NCI-H2107 treated with DMSO at 0.1 percent for 48 hours (cell line): Measurements from ENCODE around the gene SLC25A14.
"Not testable (repeated sequence)": the region's sequence is repeated elsewhere in the genome, so short reads cannot be mapped to it uniquely, and the experiment has no call there.

Source experiments
- DNase-seq: peaks from one replicate; lab custom pipeline; 2025; ENCODE audit not compliant: unreplicated experiment; lab: John Stamatoyannopoulos, UW

The SLC25A14 gene, protein sequence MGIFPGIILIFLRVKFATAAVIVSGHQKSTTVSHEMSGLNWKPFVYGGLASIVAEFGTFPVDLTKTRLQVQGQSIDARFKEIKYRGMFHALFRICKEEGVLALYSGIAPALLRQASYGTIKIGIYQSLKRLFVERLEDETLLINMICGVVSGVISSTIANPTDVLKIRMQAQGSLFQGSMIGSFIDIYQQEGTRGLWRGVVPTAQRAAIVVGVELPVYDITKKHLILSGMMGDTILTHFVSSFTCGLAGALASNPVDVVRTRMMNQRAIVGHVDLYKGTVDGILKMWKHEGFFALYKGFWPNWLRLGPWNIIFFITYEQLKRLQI

DNA sequence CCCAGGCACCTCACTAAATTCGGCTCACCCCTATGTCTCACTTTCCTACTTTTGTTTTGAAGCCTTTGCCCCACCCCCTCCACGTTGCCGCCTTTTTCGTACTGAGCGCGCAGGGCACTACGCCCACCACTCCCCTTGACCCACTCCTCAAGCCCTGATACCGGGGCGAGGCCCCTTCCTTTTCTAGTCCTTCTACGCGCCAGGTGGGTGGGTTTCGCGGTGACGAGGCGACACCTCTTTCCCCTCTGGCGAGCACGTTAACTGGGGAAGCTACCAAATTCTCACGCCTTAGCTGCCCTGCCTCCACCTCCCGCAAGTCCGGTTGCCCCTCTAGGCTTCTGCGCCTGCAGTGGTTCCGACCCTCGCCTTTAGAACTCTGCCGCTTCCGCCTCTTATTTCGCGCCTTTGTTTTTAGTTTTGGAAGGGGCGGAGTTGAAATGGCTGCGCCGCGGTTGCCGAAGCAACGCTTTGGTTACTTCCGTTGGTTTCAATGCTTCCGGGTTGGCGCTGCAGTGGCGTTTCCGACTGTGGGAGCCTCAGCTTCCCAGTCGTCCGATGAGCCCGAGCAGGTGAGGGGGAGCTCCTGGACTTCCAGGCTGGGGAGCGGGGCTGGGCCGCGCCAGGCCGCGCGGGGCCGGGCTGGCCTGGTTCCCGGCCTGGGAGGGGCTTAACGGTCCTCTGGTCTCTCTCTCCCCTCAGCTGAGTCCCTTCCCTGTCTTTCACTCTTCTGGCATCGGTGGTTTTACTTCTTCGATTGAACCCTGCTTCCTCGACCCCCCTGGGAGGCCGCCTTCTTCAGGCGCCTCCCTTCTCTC is at the start of gene SLC25A14:
Gene SLC25A14 (plus strand): TSS at position 512 of the 815 bp plus-strand sequence. CDS start 360 bp downstream, outside the sequence.
- DNase-seq, result peak; percentile 58

DNA sequence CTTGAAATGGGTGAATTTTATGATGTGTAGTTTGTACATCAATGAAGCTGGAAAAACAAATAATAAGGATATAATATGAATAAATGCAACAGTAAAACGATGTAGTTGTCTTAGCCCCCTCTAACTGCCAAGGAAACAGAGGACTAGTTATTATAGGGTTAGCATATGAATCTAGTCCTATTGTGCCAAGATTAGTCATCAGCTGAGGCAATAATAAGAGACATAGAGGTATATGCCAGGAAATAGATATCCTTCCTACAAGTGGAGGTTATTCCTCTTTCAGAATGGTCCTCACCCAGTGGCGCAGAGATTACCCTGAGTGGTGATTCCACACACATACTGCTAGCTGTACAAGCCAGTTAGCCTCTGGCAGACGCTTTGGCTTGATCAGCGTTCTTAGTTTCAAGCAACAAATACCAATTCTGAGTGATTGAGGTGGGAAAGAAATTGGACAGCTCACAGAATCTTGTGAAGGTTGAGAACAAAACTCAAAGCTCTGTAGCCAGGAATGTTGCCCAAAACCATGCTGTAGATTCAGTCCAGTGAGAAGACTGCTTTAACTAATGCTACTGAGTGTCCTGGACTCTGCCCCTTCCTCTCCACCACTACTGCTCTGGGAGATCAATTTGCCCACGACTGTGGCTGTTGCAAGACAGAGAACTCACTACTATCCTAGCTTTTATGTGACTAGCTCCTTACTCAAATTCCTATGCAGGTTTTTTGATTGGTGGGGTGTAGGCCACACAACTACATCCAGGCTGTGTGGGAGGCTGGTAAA is 44.0 kb upstream of the SLC25A14 start:
- DNase-seq, result no peak

DNA sequence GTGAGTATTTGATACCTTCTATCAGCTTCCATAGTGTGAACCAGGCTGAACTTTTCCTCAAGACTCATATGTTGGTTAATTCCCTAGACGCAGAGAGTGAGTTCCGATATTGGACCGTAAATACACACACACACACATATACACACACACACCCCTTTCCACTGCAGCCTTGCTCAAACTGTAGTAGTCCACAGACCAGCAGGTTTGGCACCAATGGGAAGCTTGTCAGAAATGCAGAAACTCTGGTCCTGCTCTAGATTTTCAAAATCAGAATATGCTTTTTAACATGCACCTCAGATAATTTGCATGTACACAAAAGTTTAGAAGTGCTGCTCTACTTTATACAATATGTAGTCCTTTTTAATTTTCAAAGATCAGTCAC is 43.4 kb upstream of the SLC25A14 start:
- DNase-seq, result no peak

DNA sequence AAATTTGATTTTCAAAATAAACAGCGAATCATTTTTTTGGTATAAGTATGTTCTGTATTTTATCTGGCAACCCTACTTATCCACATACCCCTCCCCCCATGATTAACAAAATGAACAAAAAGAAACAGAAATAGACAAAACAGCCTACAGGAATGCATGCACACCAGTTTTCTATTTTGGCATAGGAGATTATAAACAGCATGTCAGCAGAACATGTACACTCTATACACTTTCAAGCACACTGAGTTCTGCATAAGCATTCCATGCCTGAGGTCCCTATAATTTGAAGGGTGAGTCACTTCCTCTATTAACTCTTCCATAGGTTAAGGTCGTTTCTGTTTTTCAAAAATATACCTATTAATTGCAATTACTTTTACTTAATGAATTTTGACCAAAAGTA is 43.0 kb upstream of the SLC25A14 start:
- no peak for DNase-seq

DNA sequence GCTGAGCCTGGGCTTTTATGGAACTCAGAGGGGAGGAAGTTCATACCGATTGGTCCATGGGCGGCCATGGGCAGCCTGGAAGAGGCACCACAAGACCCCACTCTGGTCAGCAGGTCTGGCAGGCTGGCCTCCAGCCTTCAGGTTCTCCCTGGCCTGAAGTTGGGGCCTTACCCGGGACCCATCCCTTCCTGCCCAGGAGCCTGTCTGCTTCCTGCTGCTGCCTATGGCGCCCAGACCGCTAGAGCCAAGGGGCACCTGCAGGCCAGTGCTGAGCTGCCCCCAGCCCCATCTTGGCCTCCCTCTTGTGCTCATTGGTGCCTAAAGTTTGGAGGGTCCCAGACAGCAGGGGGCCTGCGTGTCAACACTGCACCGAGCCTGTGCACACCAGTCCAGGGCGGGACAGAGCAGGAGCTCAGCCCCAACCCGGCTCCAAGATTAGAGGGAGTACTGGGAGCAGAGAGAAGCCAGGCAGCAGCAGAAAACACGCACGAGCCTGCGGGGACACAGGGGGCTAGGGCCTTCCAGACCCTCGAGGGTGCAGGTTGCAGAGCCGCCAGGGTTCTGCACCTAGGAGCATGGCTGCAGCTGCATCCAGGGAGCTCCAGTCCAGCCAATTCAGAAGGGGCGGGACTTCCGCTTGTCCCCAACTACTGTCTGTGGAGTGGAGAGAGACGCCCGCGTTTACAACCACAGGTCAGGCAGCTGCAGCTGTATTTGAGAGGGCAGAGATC is 40.3 kb upstream of the SLC25A14 start:
- DNase-seq, result peak; percentile 63

DNA sequence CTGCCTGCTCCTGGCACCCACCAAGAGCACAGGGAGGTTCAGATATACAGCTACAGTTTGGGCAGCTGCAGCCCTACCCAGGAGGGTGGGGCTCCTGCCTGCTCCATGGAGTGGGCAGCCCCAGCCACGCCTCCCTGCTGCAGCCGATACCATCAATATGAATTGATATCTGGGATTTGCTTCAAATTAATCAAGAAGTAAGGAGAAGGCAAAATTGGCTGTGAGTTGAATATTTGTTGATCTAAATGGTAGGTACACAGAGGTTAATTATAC is 39.8 kb upstream of the SLC25A14 start:
- no peak for DNase-seq

DNA sequence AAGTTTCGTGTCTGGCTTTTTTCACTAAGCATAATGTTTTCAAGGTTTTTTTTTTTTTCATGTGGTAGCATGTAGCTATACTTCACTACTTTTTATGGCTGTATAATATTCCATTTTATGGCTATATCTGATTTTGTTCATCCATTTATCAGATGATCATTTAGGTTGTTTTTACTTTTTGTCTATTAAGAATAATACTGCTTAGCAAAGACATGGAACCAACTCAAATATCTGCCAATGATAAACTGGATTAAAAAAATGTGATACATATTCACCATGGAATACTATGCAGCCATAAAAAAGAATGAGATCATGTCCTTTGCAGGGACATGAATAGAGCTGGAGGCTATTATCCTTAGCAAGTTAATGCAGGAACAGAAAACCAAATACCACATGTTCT is 38.3 kb upstream of the SLC25A14 start:
- no peak for DNase-seq

DNA sequence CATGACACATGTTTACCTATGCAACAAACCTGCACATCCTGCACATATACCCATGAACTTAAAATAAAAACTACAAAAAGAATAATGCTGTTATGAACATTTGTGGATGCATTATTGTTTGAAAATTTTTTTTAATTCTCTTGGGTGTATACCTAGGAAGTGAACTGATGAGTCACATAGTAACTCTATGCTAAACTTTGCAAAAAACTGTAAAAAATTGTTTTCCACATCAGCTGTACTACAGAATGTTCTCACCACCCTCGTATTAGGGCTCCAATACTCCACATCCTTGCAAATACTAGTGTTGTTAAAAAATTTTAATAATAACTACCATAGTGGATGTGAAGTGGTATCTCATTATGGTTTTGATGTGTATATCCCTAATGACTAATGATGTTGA is 37.7 kb upstream of the SLC25A14 start:
- DNase-seq, result no peak

DNA sequence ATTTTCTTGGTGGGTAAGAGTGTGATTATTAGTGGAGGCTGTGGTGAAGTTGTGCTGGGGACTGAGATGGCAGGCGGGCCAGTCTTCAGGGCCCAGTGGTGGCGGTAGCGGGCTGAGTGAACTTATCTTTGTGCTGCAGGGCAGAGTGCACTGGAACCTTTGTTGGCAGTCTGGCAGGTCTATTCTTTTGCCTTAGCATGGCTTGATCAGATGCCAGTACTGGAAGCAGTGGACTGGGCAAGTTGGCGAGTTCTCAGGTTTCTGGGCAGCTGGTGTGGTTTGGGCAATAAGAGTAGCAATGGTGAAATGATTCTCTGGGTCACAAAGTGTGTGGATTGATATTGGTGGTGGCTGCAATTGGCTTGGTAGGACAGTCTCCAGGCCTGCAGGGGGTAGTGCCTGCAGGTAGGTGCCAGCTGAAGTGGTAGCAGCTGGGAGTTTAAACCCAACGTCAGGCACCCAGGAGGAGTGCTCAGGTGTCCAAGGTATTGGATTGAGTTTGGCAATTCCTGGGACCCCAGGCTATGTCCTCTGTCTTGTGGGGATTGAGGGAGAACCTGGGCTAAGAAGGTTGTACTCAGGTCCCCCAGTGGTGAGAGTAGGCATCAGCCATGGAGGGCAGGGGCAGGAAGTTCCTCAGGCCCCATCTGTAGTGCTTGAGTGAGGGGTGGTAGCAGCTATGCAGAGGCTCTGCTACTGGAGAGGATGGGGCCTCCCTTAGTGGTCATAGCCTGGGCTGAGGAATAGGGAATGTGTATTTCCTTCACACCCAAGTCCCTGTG is 34.9 kb upstream of the SLC25A14 start:
- DNase-seq, result no peak

DNA sequence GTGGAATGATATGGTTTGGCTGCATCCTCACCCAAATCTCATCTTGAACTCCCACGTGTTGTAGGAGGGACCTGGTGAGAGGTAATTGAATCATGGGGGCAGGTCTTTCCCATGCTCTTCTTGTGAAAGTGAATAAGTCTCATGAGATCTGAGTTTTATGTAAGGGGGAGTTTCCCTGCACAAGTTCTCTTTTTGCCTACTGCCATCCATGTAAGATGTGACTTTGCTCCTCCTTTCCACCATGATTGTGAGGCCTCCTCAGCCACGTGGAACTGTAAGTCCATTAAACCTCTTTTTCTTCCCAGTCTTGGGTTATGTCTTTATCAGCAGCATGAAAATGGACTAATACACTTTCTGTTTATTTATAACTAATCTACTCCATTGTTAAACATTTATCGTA is 19.8 kb upstream of the SLC25A14 start:
- DNase-seq, result not testable (repeated sequence)

DNA sequence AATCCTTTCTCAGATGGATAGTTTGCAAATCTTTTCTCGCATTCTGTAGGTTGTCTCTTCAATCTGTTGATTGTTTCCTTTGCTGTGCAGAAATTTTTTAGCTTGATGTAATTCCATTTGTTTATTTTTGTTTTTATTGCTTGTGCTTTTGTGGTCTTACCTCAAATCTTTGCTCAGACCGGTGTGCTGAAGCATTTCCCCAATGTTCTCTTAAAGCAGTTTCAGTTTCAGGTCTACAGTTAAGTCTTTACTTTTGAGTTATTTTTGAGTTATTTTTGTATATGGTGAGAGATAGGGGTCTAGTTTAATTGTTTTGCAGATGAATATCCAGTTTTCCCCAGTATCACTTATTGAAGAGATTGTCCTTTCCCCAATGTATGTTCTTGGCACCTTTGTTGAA is 18.2 kb upstream of the SLC25A14 start:
- DNase-seq, result no peak

DNA sequence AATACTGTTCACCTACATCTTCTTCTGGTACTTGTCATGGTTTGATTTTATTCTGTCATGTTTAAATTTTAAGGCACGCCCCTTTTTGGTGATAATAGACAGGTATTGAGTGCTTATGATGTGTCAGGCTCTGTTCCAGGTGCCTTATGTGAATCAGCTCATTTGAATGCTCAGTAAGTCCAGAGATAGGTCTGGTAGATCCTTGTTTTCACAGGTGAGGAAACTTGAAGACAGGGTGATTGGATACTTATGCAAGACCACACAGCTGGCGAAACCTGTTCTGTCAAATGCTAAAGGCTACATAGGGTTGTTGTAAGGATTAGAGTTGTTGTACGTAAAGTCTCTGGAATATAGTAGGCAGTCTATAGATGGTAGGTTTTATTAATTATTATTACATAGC is 9.6 kb upstream of the SLC25A14 start:
- DNase-seq, result no peak

DNA sequence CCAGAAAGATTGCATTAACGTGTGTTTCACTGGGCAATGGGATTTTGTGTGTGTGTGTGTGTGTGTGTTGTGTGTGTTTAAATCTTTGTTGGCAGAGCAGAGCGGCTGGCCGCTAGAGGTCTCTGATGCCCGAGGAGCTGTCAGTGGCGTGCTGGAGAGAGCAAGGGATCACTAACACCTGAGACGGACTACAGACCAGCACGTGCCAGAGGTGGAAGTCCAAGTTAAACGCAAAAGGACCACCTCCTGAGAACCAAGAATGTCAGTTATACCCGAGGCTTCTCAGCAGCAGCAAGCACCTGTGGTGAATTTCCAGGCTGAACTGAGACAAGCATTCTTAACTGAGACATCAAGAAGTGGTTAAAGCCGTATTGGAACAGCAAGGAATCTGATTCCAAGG is 9.0 kb upstream of the SLC25A14 start:
- peak; percentile 50 for DNase-seq

DNA sequence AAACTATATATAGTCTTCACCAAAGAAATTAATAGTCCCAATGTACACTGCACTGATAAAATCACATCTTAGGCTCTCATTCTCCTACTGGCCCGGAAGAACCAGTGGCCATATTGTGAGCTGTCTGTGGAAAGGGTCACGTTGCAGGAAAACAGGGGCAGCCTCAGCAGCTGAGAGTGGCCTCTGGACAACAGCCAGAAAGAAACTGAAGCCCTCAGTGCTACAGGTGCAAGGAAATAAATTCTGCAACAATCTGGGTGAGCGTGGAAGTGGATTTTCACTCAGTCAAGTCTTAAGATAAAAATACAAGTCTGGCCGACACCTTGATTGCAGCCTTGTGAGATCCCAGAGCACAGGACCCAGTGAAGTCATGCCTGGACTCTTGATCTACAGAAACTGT is 3.2 kb upstream of the SLC25A14 start:
- no peak for DNase-seq

DNA sequence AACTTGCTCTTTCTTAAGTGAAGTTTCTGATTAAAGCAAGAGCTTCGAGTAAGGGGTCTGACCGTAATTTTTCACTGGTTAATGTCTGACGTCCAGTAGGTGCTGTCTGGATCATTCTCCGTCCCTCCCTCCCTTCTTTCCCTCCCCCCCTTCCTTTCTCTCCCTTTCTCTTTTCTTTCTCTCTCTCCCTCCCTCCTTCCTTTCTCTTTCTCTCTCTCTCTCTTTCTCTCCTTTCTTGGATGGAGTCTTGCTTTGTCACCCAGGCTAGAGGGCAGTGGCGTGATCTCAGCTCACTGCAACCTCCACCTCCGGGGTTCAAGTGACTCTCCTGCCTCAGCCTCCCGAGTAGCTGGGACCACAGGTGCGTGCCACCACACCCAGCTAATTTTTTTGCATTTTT is 850 bp upstream of the SLC25A14 start:
- not testable (repeated sequence) for DNase-seq

DNA sequence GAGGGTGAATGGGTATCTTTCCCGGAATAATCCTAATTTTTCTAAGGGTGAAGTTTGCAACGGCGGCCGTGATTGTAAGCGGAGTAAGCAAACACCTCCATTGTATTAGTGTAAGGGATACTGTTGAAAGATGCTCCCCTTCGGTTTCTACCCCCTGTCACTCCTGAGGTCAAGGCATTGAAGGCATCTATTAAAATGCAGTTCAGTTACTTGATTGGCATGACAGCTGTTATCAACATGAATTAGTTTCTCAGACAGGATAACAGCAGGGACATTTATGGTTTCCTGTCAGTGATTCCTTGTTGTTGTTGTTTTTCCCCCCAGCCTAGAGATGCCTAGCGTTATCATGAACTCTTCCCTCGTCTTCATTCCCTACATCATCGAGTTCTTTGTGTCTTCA is 552 bp downstream of the SLC25A14 start:
- DNase-seq, result no peak

DNA sequence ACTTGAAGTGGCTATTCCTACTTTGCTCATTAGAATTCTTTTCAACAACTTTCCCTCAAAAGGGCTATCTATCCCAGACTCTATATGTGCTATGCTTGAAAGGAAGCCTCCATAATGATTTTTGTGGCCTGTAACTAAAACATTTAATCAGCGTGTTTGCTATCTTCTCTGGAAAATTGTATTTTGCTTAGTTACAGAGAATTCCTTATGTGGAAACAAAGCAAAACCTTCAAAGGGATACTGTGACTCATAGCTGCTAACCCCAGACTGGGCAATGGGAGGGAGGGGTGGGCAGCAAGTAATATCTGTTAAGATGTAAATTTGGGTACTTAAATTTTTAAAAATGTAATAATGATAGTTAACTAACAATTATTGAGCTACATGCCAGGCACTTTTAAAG is 3.7 kb downstream of the SLC25A14 start:
- no peak for DNase-seq

DNA sequence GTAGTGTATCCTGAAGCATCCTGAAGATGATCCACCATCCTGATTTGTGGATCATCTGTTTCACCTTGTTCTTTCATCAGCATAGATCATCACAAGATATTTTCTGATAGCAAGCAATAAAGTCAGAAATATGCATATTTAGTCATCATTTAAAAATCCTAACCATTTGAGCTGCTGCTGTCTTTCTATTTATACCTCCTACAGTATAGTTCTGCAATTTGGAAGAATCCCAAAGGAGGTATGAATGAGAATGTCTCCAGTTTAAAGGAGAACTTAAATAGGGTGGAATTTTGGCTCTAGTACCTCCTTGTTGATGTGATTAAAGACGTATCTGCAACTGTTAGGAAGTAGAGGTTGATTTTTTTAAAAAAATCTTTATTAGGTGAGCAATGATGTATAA is 7.6 kb downstream of the SLC25A14 start:
- no peak for DNase-seq

DNA sequence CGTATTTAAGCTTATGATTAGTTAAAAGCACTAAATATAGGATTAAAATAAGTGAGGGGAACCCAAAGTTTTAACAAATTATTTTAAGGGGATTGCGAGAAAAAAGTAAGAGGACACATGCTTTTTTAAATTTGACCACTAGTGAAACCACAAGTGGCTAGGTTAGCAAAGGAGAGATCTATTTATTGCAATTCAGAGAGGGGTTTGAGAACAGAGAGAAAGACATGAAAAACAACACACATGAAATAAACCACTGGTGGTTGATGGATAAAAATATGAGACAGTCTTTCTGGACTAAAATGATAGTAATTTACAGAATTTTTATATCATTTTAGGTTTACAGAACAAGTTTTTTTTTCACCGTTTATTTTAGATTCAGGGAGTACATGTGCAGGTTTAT is 11.8 kb downstream of the SLC25A14 start:
- DNase-seq, result no peak

DNA sequence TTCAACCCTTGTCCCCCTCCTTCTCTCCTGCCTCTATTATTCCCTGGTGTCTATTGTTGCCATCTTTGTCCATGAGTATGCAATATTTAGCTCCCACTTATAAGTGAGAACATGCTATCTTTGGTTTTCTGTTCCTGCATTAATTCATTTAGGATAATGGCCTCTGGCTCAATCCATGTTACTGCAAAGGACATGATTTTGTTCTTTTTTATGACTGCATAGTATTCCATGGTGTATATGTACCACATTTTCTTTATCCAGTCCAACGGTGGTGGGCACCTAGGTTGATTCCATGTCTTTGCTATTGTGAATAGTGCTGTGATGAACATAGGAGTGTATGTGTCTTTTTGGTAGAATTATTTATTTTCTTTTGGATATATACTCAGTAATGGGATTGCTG is 12.3 kb downstream of the SLC25A14 start:
- not testable (repeated sequence) for DNase-seq

DNA sequence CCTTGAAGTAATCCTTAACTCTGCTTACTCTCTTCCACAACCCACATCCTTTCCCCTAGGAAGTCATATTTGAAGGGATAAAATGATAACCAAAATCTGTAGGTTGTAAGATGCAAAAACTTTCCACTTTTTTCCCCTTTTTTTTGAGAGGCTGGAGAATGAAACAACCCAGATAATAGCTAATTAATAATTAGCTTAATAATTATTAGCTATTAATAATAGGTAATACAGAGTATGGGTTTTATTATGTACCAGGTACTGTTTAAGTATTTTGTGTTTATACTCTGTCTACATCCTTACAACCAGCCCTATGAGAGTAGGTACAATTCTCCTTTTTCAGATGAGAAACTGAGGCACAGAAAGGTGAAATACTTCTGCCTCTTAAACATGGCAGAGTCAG is 36.4 kb downstream of the SLC25A14 start:
- no peak for DNase-seq
